Nephron progenitor cell (in vitro differentiated cells): ENCODE results near the gene PACS1.
A peak's percentile ranks its signal among the peaks of the same experiment; 100 is the strongest.

Source experiments
- DNase-seq: peaks from one replicate; pipeline ENCODE4 v3.0.0; 2021
- H3K27ac Mint-ChIP-seq: 2 replicates; pipeline ENCODE4 v1.8.0; 2021; ENCODE audit warnings: mild to moderate bottlenecking, moderate library complexity, mixed read lengths
- H3K27me3 Mint-ChIP-seq: 2 replicates; pipeline ENCODE4 v1.8.0; 2021; ENCODE audit warnings: mild to moderate bottlenecking, low read depth, mixed read lengths; ENCODE audit not compliant: poor library complexity
- H3K36me3 Mint-ChIP-seq: 2 replicates; pipeline ENCODE4 v1.8.0; 2021; ENCODE audit warnings: low read depth, mixed read lengths
- H3K4me1 Mint-ChIP-seq: 2 replicates; pipeline ENCODE4 v1.8.0; 2021; ENCODE audit warnings: mixed read lengths
- H3K4me3 Mint-ChIP-seq: 2 replicates; pipeline ENCODE4 v1.8.0; 2021; ENCODE audit warnings: mild to moderate bottlenecking, moderate library complexity, mixed read lengths
- H3K9me3 Mint-ChIP-seq: 2 replicates; pipeline ENCODE4 v1.8.0; 2021; ENCODE audit warnings: mild to moderate bottlenecking, moderate library complexity, mixed read lengths
- CTCF ChIP-seq: fragments of 200-600 bp; sonication (generic); IDR thresholded peaks from 2 replicates; pipeline ENCODE4 v1.5.0; 2021; ENCODE audit warnings: antibody characterized with exemption

The PACS1 gene

GRCh38 chr11:66172146-66172545 is 102.1 kb downstream of the PACS1 start:
- DNase-seq: peak; percentile 30
- TF ChIP-seq CTCF: no peak
- no peaks in the 10 kb centered on the region for H3K36me3 Mint-ChIP-seq
- H3K27me3 Mint-ChIP-seq: no peaks in the 10 kb centered on the region
- no peaks in the 10 kb centered on the region for H3K9me3 Mint-ChIP-seq
- peak overlapping the region; percentile 46 for H3K4me3 Mint-ChIP-seq
- H3K4me1 Mint-ChIP-seq: peaks cover 12% of the 10 kb centered on the region
- peak overlapping the region; percentile 26 for H3K27ac Mint-ChIP-seq

GRCh38 chr11:66176650-66177049 is 106.6 kb downstream of the PACS1 start:
- no peaks in the 10 kb centered on the region for H3K9me3 Mint-ChIP-seq
- H3K27ac Mint-ChIP-seq: no peak overlapping the region
- peaks cover 15% of the 10 kb centered on the region for H3K4me1 Mint-ChIP-seq
- H3K4me3 Mint-ChIP-seq: no peak overlapping the region
- H3K27me3 Mint-ChIP-seq: no peaks in the 10 kb centered on the region
- H3K36me3 Mint-ChIP-seq: no peaks in the 10 kb centered on the region
- TF ChIP-seq CTCF: no peak
- DNase-seq: no peak

- peaks cover 5% of the 10 kb centered on the region for H3K4me1 Mint-ChIP-seq
- no peaks in the 10 kb centered on the region for H3K27me3 Mint-ChIP-seq
Measured at GRCh38 chr11:66178183-66178582, 108.1 kb downstream of the PACS1 start.

GRCh38 chr11:66178871-66179270 is 108.8 kb downstream of the PACS1 start:
- Mint-ChIP-seq H3K27me3 (no peaks in the 10 kb centered on the region), H3K36me3 (no peaks in the 10 kb centered on the region), H3K27ac (no peak overlapping the region), H3K4me1 (peaks cover 5% of the 10 kb centered on the region), H3K9me3 (no peaks in the 10 kb centered on the region), H3K4me3 (no peak overlapping the region)
- DNase-seq: no peak
- TF ChIP-seq CTCF: no peak

More at GRCh38 chr11:66178183-66178582, 108.1 kb downstream of the PACS1 start:
- no peak overlapping the region for H3K4me3 Mint-ChIP-seq
- no peaks in the 10 kb centered on the region for H3K9me3 Mint-ChIP-seq
- H3K36me3 Mint-ChIP-seq: no peaks in the 10 kb centered on the region
- no peak overlapping the region for H3K27ac Mint-ChIP-seq
- no peak for TF ChIP-seq CTCF
- no peak for DNase-seq

- no peak for DNase-seq
- TF ChIP-seq CTCF: no peak
- H3K4me1 Mint-ChIP-seq: peaks cover 5% of the 10 kb centered on the region
- no peaks in the 10 kb centered on the region for H3K9me3 Mint-ChIP-seq
- H3K36me3 Mint-ChIP-seq: no peaks in the 10 kb centered on the region
- H3K4me3 Mint-ChIP-seq: no peak overlapping the region
- H3K27me3 Mint-ChIP-seq: no peaks in the 10 kb centered on the region
- H3K27ac Mint-ChIP-seq: no peak overlapping the region
Measured at GRCh38 chr11:66181632-66182315, 111.7 kb downstream of the PACS1 start.

GRCh38 chr11:66183494-66184048 is 113.5 kb downstream of the PACS1 start:
- H3K9me3 Mint-ChIP-seq: peaks cover 12% of the 10 kb centered on the region
- H3K4me1 Mint-ChIP-seq: peaks cover 5% of the 10 kb centered on the region
- H3K36me3 Mint-ChIP-seq: peaks cover 15% of the 10 kb centered on the region
- no peak for TF ChIP-seq CTCF
- H3K27me3 Mint-ChIP-seq: no peaks in the 10 kb centered on the region
- H3K27ac Mint-ChIP-seq: no peak overlapping the region
- no peak overlapping the region for H3K4me3 Mint-ChIP-seq
- DNase-seq: no peak
